ENCODE data around the gene GUCY2D.
"Not testable (repeated sequence)": the region's sequence is repeated elsewhere in the genome, so short reads cannot be mapped to it uniquely, and the experiment has no call there.

Gene GUCY2D

DNA sequence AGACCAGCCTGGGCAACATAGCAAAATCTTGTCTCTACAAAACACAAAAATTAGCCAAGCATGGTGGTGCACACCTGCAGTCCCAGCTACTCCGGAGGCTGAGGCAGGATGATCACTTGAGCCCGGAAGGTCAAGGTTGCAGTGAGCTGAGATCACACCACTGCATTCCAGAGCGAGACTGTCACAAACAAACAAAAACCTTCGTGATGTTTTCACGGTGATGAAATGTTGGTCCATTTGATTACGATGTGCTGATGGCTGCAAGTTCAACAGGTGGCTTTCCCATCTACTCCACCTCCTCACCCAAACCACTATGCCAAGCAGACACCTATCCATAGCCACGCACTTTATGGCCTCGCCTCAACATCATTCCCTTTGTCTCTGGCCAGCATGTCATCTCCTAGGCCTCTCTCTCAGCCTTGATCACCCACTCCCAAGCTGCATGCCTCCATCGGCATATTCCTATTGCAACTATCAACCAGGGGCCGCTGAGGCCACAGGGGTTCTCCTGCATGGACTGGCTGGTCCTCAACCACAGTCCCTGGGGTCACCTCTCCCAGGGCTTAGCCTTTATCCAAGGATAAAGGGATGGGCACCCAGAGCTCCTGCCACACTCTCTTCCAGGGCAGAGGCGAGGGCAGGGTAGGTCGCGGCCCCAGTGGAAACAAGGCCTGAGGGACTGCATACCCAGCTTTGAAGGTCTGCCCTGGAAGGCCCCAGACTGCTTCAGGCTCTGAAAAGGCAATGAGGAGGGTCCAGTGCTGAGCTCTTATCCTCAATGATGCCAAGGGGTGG, 19.3 kb downstream of the GUCY2D start:
- H3K79me2 ChIP-seq (ENCODE audit: insufficient read depth, low read length) = no peaks in the 10 kb centered on the region
- no peak overlapping the region for H3K4me3 ChIP-seq (ENCODE audit: low read depth, low read length, poor library complexity, severe bottlenecking)
- no peak overlapping the region for H3K27ac ChIP-seq (ENCODE audit: low read depth, low read length, poor library complexity, severe bottlenecking)
- H3F3A ChIP-seq (ENCODE audit: insufficient read depth, low read length) = no peaks in the 10 kb centered on the region
- no peaks in the 10 kb centered on the region for H3K9me3 ChIP-seq (ENCODE audit: low read length)
- no peak overlapping the region for H3K4me2 ChIP-seq (ENCODE audit: low read length)
- H3K27me3 ChIP-seq (ENCODE audit: insufficient read depth, low read length) = peaks cover 6% of the 10 kb centered on the region
- TF ChIP-seq, protein P1, sequence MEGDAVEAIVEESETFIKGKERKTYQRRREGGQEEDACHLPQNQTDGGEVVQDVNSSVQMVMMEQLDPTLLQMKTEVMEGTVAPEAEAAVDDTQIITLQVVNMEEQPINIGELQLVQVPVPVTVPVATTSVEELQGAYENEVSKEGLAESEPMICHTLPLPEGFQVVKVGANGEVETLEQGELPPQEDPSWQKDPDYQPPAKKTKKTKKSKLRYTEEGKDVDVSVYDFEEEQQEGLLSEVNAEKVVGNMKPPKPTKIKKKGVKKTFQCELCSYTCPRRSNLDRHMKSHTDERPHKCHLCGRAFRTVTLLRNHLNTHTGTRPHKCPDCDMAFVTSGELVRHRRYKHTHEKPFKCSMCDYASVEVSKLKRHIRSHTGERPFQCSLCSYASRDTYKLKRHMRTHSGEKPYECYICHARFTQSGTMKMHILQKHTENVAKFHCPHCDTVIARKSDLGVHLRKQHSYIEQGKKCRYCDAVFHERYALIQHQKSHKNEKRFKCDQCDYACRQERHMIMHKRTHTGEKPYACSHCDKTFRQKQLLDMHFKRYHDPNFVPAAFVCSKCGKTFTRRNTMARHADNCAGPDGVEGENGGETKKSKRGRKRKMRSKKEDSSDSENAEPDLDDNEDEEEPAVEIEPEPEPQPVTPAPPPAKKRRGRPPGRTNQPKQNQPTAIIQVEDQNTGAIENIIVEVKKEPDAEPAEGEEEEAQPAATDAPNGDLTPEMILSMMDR (IDR thresholded peaks at IDR 0.05; ENCODE audit: low read length) = no peak
- TF ChIP-seq EZH2 (IDR thresholded peaks at IDR 0.05; ENCODE audit: borderline replicate concordance, low read length) = no peak
- no peak overlapping the region for H3K9ac ChIP-seq (ENCODE audit: low read length)
- H3K4me1 ChIP-seq (ENCODE audit: insufficient read depth, low read length, severe bottlenecking) = no peaks in the 10 kb centered on the region
- no peaks in the 10 kb centered on the region for H3K9me2 ChIP-seq (ENCODE audit: low read depth, low read length)
- no peaks in the 10 kb centered on the region for H3K36me3 ChIP-seq (ENCODE audit: insufficient read depth, low read length)
- H2AFZ ChIP-seq (ENCODE audit: low read length) = no peak overlapping the region
- no peaks in the 10 kb centered on the region for H4K20me1 ChIP-seq (ENCODE audit: insufficient read depth, low read length)

DNA sequence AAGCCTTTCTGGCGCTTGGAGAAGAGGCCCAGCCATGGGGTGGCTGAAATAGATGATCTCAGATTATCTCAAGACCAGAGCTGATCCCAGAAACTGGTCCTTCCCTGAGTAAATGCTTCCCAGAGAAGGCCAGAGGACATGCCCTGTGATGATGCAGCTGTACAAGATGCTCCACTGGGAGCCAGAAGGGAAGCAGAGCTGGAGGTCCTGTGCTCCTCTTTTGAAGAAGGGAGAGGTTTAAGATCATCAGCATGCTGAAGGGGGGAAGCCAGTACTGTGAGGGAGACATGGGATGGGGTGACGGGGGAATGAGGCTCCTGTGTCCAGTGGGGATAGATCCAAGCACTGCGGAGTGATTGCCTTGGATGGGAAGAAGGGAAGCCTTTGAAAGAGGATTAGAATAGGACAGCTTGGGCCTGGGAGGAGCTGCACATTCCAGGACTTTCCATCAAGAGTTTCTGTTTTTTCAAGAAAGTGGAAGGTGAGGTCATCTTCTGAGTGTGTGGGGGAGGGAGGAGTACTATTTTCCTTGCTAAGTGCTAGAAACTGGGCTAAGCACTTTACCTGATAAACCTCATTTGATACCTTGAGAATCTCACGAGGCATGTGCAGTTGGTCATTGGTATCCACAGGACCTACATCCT, 20.1 kb downstream of the GUCY2D start:
- Histone ChIP-seq H4K20me1 (ENCODE audit: insufficient read depth, low read length) (no peaks in the 10 kb centered on the region), H3K9me3 (ENCODE audit: low read length) (no peaks in the 10 kb centered on the region), H3F3A (ENCODE audit: insufficient read depth, low read length) (no peaks in the 10 kb centered on the region), H3K4me2 (ENCODE audit: low read length) (no peak overlapping the region), H3K4me1 (ENCODE audit: insufficient read depth, low read length, severe bottlenecking) (no peaks in the 10 kb centered on the region), H2AFZ (ENCODE audit: low read length) (no peak overlapping the region), H3K27ac (ENCODE audit: low read depth, low read length, poor library complexity, severe bottlenecking) (no peak overlapping the region), H3K27me3 (ENCODE audit: insufficient read depth, low read length) (peaks cover 6% of the 10 kb centered on the region), H3K36me3 (ENCODE audit: insufficient read depth, low read length) (no peaks in the 10 kb centered on the region), H3K9me2 (ENCODE audit: low read depth, low read length) (no peaks in the 10 kb centered on the region), H3K4me3 (ENCODE audit: low read depth, low read length, poor library complexity, severe bottlenecking) (no peak overlapping the region), H3K79me2 (ENCODE audit: insufficient read depth, low read length) (no peaks in the 10 kb centered on the region), H3K9ac (ENCODE audit: low read length) (no peak overlapping the region)
- TF ChIP-seq EZH2 (IDR thresholded peaks at IDR 0.05; ENCODE audit: borderline replicate concordance, low read length) = no peak
- TF ChIP-seq, protein P1 (IDR thresholded peaks at IDR 0.05; ENCODE audit: low read length) = no peak

DNA sequence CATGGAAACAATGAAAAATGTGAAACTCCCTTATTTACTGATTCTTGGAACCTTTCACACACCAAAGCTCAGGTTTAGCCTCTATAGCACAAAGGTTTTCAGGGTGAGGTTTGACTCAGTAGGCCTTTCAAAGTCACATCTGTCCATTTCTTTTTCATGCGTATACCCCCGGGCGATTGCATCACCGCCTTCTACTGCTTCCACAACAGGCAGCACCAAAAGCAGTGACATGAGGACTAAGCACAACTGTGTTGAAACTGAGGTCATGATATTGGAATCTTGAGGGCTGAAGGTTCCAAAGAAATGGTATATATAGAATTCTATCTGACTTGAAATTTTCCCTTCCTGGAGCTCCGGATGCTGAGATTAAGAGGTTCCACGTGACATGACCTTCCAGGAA, 21.7 kb downstream of the GUCY2D start:
- H3K36me3 ChIP-seq (ENCODE audit: insufficient read depth, low read length); H4K20me1 ChIP-seq (ENCODE audit: insufficient read depth, low read length); H3K4me1 ChIP-seq (ENCODE audit: insufficient read depth, low read length, severe bottlenecking); H3K4me3 ChIP-seq (ENCODE audit: low read depth, low read length, poor library complexity, severe bottlenecking); H3K79me2 ChIP-seq (ENCODE audit: insufficient read depth, low read length); H3K9me2 ChIP-seq (ENCODE audit: low read depth, low read length); H2AFZ ChIP-seq (ENCODE audit: low read length); H3K27ac ChIP-seq (ENCODE audit: low read depth, low read length, poor library complexity, severe bottlenecking); H3F3A ChIP-seq (ENCODE audit: insufficient read depth, low read length); H3K4me2 ChIP-seq (ENCODE audit: low read length); H3K9me3 ChIP-seq (ENCODE audit: low read length); H3K9ac ChIP-seq (ENCODE audit: low read length): not testable (repeated sequence)
- H3K27me3 ChIP-seq (ENCODE audit: insufficient read depth, low read length) = peaks cover 12% of the 10 kb centered on the region
